IMR-90 (cell line): ENCODE results near the gene MYH3. TPM values are rescaled to one million over a fixed set of nuclear protein-coding genes. Genes with fewer than 3 reads are reported as not detected.

ENCODE experiments used
- ATAC-seq: fragments of 200-7000 bp; cut with Tn5 transposase; 2 replicates; pipeline ENCODE4 v1.9.1; 2020; ENCODE audit warnings: low read depth, mild to moderate bottlenecking, moderate library complexity
- BruUV-seq: library from RNA; stranded (reverse); fragments of 400-500 nt; replicated peaks from 2 replicates; lab custom pipeline; 2021; lab: Mats Ljungman, UMichigan
- CTCF ChIA-PET: fragments of 300-600 bp; formaldehyde crosslinking; extraction: SDS; loops from one replicate; lab custom pipeline; 2021; ENCODE audit warnings: antibody characterized with exemption; lab: Yijun Ruan, JAX
- POLR2A ChIA-PET: fragments of 300-600 bp; sonication (Branson Sonifier 250); formaldehyde crosslinking; loops from one replicate; lab custom pipeline; 2022; ENCODE audit warnings: antibody characterized with exemption; ENCODE audit not compliant: unreplicated experiment; lab: Charles Lee
- DNase-seq: peaks from one replicate; pipeline ENCODE4 v3.0.0; 2013
- H2AFZ ChIP-seq: replicated peaks from 2 replicates; pipeline ENCODE3; 2013; ENCODE audit warnings: low read length, mild to moderate bottlenecking; ENCODE audit not compliant: poor library complexity
- H2AK5ac ChIP-seq: 2 replicates; pipeline ENCODE4 v1.6.1; 2013; ENCODE audit warnings: low read depth, low read length, inconsistent platforms
- H2AK9ac ChIP-seq: replicated peaks from 2 replicates; pipeline ENCODE3; 2013; ENCODE audit warnings: mild to moderate bottlenecking, low read depth, low read length, moderate library complexity; ENCODE audit not compliant: poor library complexity
- H2BK120ac ChIP-seq: 2 replicates; pipeline ENCODE4 v1.6.1; 2013; ENCODE audit warnings: low read depth, low read length, inconsistent platforms
- H2BK15ac ChIP-seq: 3 replicates; pipeline ENCODE4 v1.6.1; 2013; ENCODE audit warnings: low read depth, low read length, inconsistent platforms
- H2BK20ac ChIP-seq: 2 replicates; pipeline ENCODE4 v1.6.1; 2013; ENCODE audit warnings: low read depth, mild to moderate bottlenecking, inconsistent platforms, low read length, moderate library complexity
- H2BK5ac ChIP-seq: 2 replicates; pipeline ENCODE4 v1.6.1; 2013; ENCODE audit warnings: mild to moderate bottlenecking, low read depth, low read length, inconsistent platforms; ENCODE audit not compliant: poor library complexity, severe bottlenecking
- H3K14ac ChIP-seq: replicated peaks from 2 replicates; pipeline ENCODE4 v1.6.1; 2013; ENCODE audit warnings: low read depth, low read length, inconsistent platforms
- H3K18ac ChIP-seq: 2 replicates; pipeline ENCODE4 v1.6.1; 2013; ENCODE audit warnings: low read depth, low read length, control low read depth
- H3K23ac ChIP-seq: 2 replicates; pipeline ENCODE4 v1.6.1; 2013; ENCODE audit warnings: low read depth, low read length, inconsistent platforms
- H3K27ac ChIP-seq: 2 replicates; pipeline ENCODE4 v1.5.1; 2013; ENCODE audit warnings: mild to moderate bottlenecking, control low read depth, low read length; ENCODE audit not compliant: insufficient read depth
- H3K27me3 ChIP-seq: 2 replicates; pipeline ENCODE4 v1.6.1; 2013; ENCODE audit warnings: low read length; ENCODE audit not compliant: control insufficient read depth, insufficient read depth
- H3K36me3 ChIP-seq: 2 replicates; pipeline ENCODE4 v1.6.1; 2013; ENCODE audit warnings: low read length, mixed read lengths; ENCODE audit not compliant: control insufficient read depth, insufficient read depth
- H3K4ac ChIP-seq: 2 replicates; pipeline ENCODE4 v1.6.1; 2013; ENCODE audit warnings: low read depth, low read length, inconsistent platforms
- H3K4me1 ChIP-seq: 2 replicates; pipeline ENCODE4 v1.6.1; 2013; ENCODE audit warnings: low read length, mixed read lengths; ENCODE audit not compliant: control insufficient read depth, insufficient read depth
- H3K4me2 ChIP-seq: 2 replicates; pipeline ENCODE4 v1.6.1; 2013; ENCODE audit warnings: low read depth, mild to moderate bottlenecking, control low read depth, low read length, moderate library complexity
- H3K4me3 ChIP-seq: 2 replicates; pipeline ENCODE4 v1.5.1; 2013; ENCODE audit warnings: low read depth, mild to moderate bottlenecking, control low read depth, low read length, moderate library complexity; ENCODE audit not compliant: insufficient read depth
- H3K56ac ChIP-seq: 2 replicates; pipeline ENCODE4 v1.6.1; 2013; ENCODE audit warnings: low read length, inconsistent platforms; ENCODE audit not compliant: insufficient read depth; ENCODE audit errors: extremely low read depth
- H3K79me1 ChIP-seq, 2 experiments: 2 replicates each; pipeline ENCODE4 v1.6.1; 2013; ENCODE audit warnings: low read length in 2 of 2, inconsistent platforms in 1 of 2, low read depth in 1 of 2
- H3K9ac ChIP-seq: 2 replicates; pipeline ENCODE4 v1.6.1; 2013; ENCODE audit warnings: low read depth, low read length, control low read depth
- H3K9me1 ChIP-seq: 2 replicates; pipeline ENCODE4 v1.6.1; 2013; ENCODE audit warnings: low read length, inconsistent platforms; ENCODE audit not compliant: insufficient read depth
- H3K9me3 ChIP-seq: 2 replicates; pipeline ENCODE4 v1.6.1; 2013; ENCODE audit warnings: low read length; ENCODE audit not compliant: control insufficient read depth, insufficient read depth
- H4K20me1 ChIP-seq: 2 replicates; pipeline ENCODE4 v1.6.1; 2013; ENCODE audit warnings: low read length, inconsistent platforms; ENCODE audit not compliant: insufficient read depth
- H4K5ac ChIP-seq: 2 replicates; pipeline ENCODE4 v1.6.1; 2013; ENCODE audit warnings: mild to moderate bottlenecking, low read depth, low read length, control low read depth
- H4K8ac ChIP-seq, 2 experiments: 2 replicates each; pipeline ENCODE4 v1.6.1; 2013; ENCODE audit warnings: low read depth in 2 of 2, low read length in 2 of 2, control low read depth in 1 of 2, inconsistent platforms in 1 of 2
- H4K91ac ChIP-seq: 2 replicates; pipeline ENCODE4 v1.6.1; 2013; ENCODE audit warnings: low read depth, low read length, inconsistent platforms; ENCODE audit not compliant: insufficient read depth
- BHLHE40 ChIP-seq: fragments of 150-350 bp; IDR thresholded peaks from 2 replicates; pipeline ENCODE4 v1.6.1; 2016; ENCODE audit warnings: mild to moderate bottlenecking, low read depth, low read length
- CEBPB ChIP-seq: IDR thresholded peaks from 2 replicates; pipeline ENCODE4 v1.6.1; 2012; ENCODE audit warnings: low read depth, low read length, improper control_type of control experiment
- CHD1 ChIP-seq: IDR thresholded peaks from 2 replicates; pipeline ENCODE4 v1.6.1; 2012; ENCODE audit warnings: low read depth, low read length, improper control_type of control experiment
- CTCF ChIP-seq: conservative IDR thresholded peaks from 2 replicates; pipeline ENCODE4 v1.5.1; 2012; ENCODE audit warnings: mild to moderate bottlenecking, low read depth, low read length, improper control_type of control experiment
- ELK1 ChIP-seq: fragments of 150-350 bp; IDR thresholded peaks from 2 replicates; pipeline ENCODE4 v1.6.1; 2016; ENCODE audit warnings: low read depth, mild to moderate bottlenecking, low read length, moderate library complexity, borderline replicate concordance
- FOS ChIP-seq: fragments of 150-350 bp; IDR thresholded peaks from 2 replicates; pipeline ENCODE4 v1.6.1; 2016; ENCODE audit warnings: low read depth, low read length
- MAFK ChIP-seq: IDR thresholded peaks from 2 replicates; pipeline ENCODE4 v1.6.1; 2012; ENCODE audit warnings: low read depth, low read length, improper control_type of control experiment
- MAZ ChIP-seq: IDR thresholded peaks from 2 replicates; pipeline ENCODE4 v1.6.1; 2012; ENCODE audit warnings: low read depth, mild to moderate bottlenecking, low read length, improper control_type of control experiment, moderate library complexity, borderline replicate concordance
- MXI1 ChIP-seq: IDR thresholded peaks from 2 replicates; pipeline ENCODE4 v1.6.1; 2012; ENCODE audit warnings: low read depth, mild to moderate bottlenecking, low read length, moderate library complexity, borderline replicate concordance
- NFE2L2 ChIP-seq: fragments of 150-350 bp; IDR thresholded peaks from 2 replicates; pipeline ENCODE4 v1.6.1; 2016; ENCODE audit warnings: low read depth, mild to moderate bottlenecking, low read length
- POLR2A ChIP-seq: IDR thresholded peaks from 2 replicates; pipeline ENCODE4 v1.6.1; 2012; ENCODE audit warnings: mild to moderate bottlenecking, low read depth, low read length
- RAD21 ChIP-seq: IDR thresholded peaks from 2 replicates; pipeline ENCODE4 v1.6.1; 2012; ENCODE audit warnings: low read length, improper control_type of control experiment
- RCOR1 ChIP-seq: IDR thresholded peaks from 2 replicates; pipeline ENCODE4 v1.6.1; 2012; ENCODE audit warnings: mild to moderate bottlenecking, low read length, improper control_type of control experiment; ENCODE audit not compliant: insufficient replicate concordance
- RFX5 ChIP-seq: IDR thresholded peaks from 2 replicates; pipeline ENCODE4 v1.8.0; 2012; ENCODE audit warnings: low read depth, mild to moderate bottlenecking, low read length, moderate library complexity
- SMC3 ChIP-seq: fragments of 150-350 bp; IDR thresholded peaks from 2 replicates; pipeline ENCODE4 v1.6.1; 2016; ENCODE audit warnings: low read depth, mild to moderate bottlenecking, antibody characterized with exemption, low read length, moderate library complexity
- USF2 ChIP-seq: fragments of 150-350 bp; IDR thresholded peaks from 2 replicates; pipeline ENCODE4 v1.6.1; 2017; ENCODE audit warnings: mild to moderate bottlenecking, antibody characterized with exemption, low read length, low read depth
- WGBS, 2 experiments: methylation state at CpG; one replicate each; pipeline versions ENCODE4 v1.1.5 to v1.1.7; 2013; ENCODE audit warnings: missing lambda C conversion rate in 2 of 2; ENCODE audit not compliant: insufficient read length in 1 of 2; ENCODE audit errors: extremely low coverage in 2 of 2; 5-methylcytosine and 5-hydroxymethylcytosine counted together
- dilution Hi-C: fragments of 300-500 bp; cut with HindIII; formaldehyde crosslinking; loops from one replicate; pipeline ENCODE4 v1.14.3; 2018; ENCODE audit warnings: low sequenced_read_pairs; ENCODE audit not compliant: unreplicated experiment
- in situ Hi-C: fragments of 300-500 bp; cut with MboI; formaldehyde crosslinking; loops from 3 replicates; pipeline ENCODE4 v1.14.3; 2019; ENCODE audit warnings: low sequenced_read_pairs, inconsistent platforms, mixed read lengths
- intact Hi-C: fragments of 100-400 bp; cut with micrococcal nuclease; formaldehyde crosslinking; loops from 2 replicates; pipeline ENCODE4 v1.10.0; 2022
- polyA plus RNA-seq, 3 experiments: library from polyadenylated mRNA; depleted of rRNA; stranded (reverse); fragments of >200 nt; gene quantifications; 2 replicates each; pipeline ENCODE4 v1.2.3, GENCODE V29; 2012; ENCODE audit warnings: low replicate concordance in 1 of 3
- total RNA-seq: library from RNA; depleted of rRNA; stranded (reverse); fragments of >200 nt; gene quantifications from 2 replicates; pipeline ENCODE4 v1.2.3, GENCODE V29; 2012

MYH3 gene
- total and polyA plus RNA-seq, 2 of the 4 experiments (the other 2 are of a cell fraction): 0.54 to 0.63 TPM

GRCh38 chr17:10624969-10625368 lies 32.1 kb downstream of the MYH3 start:
- POLR2A ChIA-PET: no interaction called here
- peaks cover 3% of the 10 kb centered on the region; the same call in 1 of the 2 replicates for H3K9me1 ChIP-seq
- H3K4ac ChIP-seq: no peak overlapping the region
- no peak overlapping the region for H2BK120ac ChIP-seq
- H3K9ac ChIP-seq: no peak overlapping the region
- no peak overlapping the region for H3K14ac ChIP-seq
- H3K27me3 ChIP-seq: no peaks in the 10 kb centered on the region
- DNase-seq: no peak
- intact Hi-C loops: no loop called here
- H2BK20ac ChIP-seq: no peak overlapping the region
- no peak overlapping the region for H3K27ac ChIP-seq
- no peak overlapping the region for H3K56ac ChIP-seq
- H3K79me1 ChIP-seq: no peaks in the 10 kb centered on the region
- no peaks in the 10 kb centered on the region for H3K4me1 ChIP-seq
- no peak overlapping the region for H3K4me3 ChIP-seq
- no peak overlapping the region for H3K18ac ChIP-seq
- 86% methylated on average over 1 of the region's 11 CpGs; no CpG with 5 or more reads in 1 of the 2 experiments for WGBS, 2 experiments
- no peak overlapping the region for H2BK5ac ChIP-seq
- H4K20me1 ChIP-seq: no peaks in the 10 kb centered on the region
- no TSS peak for BruUV-seq
- dilution Hi-C loops: no loop called here
- in situ Hi-C loops: loop anchor here (25.0 kb wide), 1 partner anchor 888 kb away; no protein-coding TSS in a partner anchor
- no peak for ATAC-seq
- no peak overlapping the region for H4K91ac ChIP-seq
- H3K23ac ChIP-seq: no peak overlapping the region
- no peaks in the 10 kb centered on the region for H3K36me3 ChIP-seq
- H2BK15ac ChIP-seq: no peak overlapping the region
- no peaks in the 10 kb centered on the region for H3K9me3 ChIP-seq
- TF ChIP-seq MAFK (no peak), BHLHE40 (no peak), FOS (no peak), SMC3 (no peak), RAD21 (no peak), ELK1 (no peak), RCOR1 (no peak), RFX5 (no peak), MAZ (no peak), NFE2L2 (no peak), CTCF (no peak), CHD1 (no peak), CEBPB (no peak), POLR2A (no peak), USF2 (no peak), MXI1 (no peak)
- no peak overlapping the region for H4K8ac ChIP-seq
- no peak overlapping the region for H2AK5ac ChIP-seq
- H2AFZ ChIP-seq: no peak overlapping the region
- H2AK9ac ChIP-seq: no peak overlapping the region
- H4K5ac ChIP-seq: no peak overlapping the region
- CTCF ChIA-PET: no interaction called here
- no peak overlapping the region for H3K4me2 ChIP-seq
